HG03575 (cell line): ENCODE measurements around the gene NSFL1C.
"Not testable (repeated sequence)": the region's sequence is repeated elsewhere in the genome, so short reads cannot be mapped to it uniquely, and the experiment has no call there.

Experiments used
- ATAC-seq: cut with Tn5 transposase; IDR thresholded peaks from one replicate; pipeline ENCODE4 v1.9.1; 2021; ENCODE audit not compliant: unreplicated experiment, insufficient number of reproducible peaks, low FRiP score; ENCODE audit errors: extremely low read depth

NSFL1C gene

DNA sequence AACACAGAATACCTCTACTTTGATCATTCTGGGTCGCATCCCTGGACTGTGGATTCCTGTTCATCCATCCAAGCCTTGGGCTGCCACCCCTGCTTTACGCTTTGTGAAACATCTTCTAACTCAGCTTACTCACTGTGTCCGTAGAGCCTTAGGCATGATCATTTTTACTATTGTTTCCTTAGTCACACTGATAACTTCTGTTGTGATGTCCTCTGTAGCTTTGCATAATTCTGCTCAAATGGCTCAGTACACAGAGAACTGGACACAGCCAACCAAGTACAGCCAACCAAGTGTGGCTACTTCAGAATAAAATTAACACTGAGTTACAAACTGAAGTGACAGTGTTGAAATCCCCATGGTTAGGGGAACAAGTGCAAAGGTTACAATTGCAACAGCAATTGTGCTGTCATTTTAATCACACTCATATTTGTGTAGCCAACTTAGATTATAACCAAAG lies 65.2 kb downstream of the NSFL1C start:
- ATAC-seq = no peak

- ATAC-seq = not testable (repeated sequence)
Observed at GRCh38 chr20:1399678-1400366, 66.8 kb downstream of the NSFL1C start.

- not testable (repeated sequence) for ATAC-seq
Observed at GRCh38 chr20:1398185-1398584, 68.5 kb downstream of the NSFL1C start.

DNA sequence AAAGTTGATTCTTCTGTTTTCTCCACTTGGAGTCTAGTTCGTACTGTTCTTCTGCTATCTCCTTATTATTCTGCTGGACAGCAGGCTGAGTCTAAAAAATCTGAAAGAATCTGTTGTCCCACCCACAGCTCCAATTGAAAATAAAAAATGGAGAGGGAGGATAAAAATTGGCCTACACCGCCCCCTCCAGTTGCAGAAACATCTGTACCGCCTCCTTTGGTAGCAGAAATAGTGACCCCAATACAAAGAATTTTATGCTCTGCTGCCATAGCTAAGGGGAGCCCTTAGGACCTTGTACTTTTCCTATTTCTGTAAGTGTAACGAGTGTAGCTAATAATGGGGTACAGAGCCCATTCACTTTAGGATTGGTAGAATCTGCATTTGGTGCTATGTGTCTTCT lies 68.9 kb downstream of the NSFL1C start:
- no peak for ATAC-seq

- no peak for ATAC-seq
Observed at GRCh38 chr20:1396702-1397101, 69.9 kb downstream of the NSFL1C start.

- no peak for ATAC-seq
Observed at GRCh38 chr20:1396264-1396663, 70.4 kb downstream of the NSFL1C start.

DNA sequence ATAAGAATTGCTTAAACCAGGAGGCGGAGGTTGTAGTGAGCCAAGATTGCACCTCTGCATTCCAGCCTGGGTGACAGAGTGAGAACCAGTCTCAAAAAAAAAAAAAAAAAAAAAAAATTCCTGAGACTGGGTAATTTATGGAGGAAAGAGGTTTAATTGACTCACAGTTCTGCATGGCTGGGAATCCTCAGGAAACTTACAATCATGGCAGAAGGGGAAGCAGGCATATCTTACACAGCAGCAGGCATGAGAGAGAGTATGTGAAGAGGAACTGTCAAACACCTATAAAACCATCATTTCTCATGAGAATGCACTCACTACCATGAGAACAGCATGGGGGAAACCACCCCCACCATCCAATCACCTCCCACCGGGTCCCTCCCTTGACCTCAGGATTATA lies 72.0 kb downstream of the NSFL1C start:
- ATAC-seq = no peak

GRCh38 chr20:1393507-1393882 lies 73.2 kb downstream of the NSFL1C start:
- no peak for ATAC-seq

DNA sequence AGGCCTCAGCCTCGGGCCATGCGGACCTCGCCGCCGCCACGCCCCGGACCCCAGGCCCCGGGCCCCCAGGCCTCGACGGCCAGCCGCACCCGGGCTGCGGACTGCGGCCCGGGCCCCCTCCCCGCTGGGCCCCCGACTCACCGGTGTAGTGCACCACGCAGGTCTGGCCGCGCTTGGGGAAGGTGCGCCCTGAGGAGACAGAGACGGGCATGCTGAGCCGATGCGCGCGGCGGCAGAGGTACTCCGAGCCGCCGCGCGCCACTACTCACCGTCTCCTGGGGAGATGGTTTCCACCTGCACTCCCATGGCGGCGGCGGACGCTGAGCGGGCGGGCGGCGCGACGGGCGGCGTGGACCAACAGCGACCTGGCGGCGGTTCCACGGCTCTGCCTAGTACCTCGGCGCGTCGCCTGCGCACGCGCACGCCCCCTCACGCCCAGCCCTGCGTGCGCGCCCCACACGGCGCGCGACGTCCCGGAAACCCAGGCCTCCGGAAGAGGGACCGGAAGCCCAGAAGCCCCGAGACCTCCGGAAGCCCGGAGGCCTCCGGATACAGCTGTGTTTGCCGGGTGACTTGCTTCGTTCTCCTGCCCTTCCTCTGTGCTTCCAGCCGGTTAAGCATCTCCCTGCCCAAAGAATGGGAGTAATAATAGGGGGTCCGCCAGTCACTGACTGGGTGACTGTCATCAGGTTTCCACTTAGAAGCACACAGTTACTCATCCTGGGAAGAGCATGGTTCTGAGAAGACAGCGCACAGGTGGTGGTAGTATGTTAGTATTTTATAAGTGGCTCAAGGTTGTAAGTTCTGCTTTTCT lies 73.7 kb downstream of the NSFL1C start, which contains the start of gene FKBP1A:
TSS of gene FKBP1A (minus strand) at position 362 of the 814 bp plus-strand sequence. CDS start at position 306, 56 bp downstream.
- peak; percentile 38 for ATAC-seq

DNA sequence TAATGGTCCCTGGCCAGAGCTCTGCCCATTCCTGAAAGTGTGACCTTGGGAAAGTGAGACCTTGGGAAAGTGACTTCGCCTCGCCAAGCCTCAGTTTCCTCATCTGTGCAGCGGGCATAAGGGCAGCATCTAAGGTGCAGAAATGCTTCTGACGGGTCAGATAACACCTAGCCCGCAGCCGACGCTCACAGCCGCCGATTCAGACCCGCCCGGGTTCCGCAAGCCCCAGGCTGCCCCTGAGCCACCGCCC lies 74.3 kb downstream of the NSFL1C start:
- ATAC-seq = no peak
